Naive B cell (primary cell): Measurements from ENCODE around the gene TGFA. TPM values are rescaled to one million over a fixed set of nuclear protein-coding genes. Genes with fewer than 3 reads are reported as not detected.

Source experiments
- ATAC-seq, 2 donors: fragments of 150-1000 bp; cut with Tn5 transposase; 2 replicates each; pipeline ENCODE4 v1.10.0; 2021; ENCODE audit warnings: low read depth in 2 of 2, mild to moderate bottlenecking in 2 of 2, moderate library complexity in 2 of 2
- DNase-seq: peaks from one replicate; pipeline ENCODE4 v3.0.0; 2022
- H3K27ac Mint-ChIP-seq, 6 donors: one replicate each; pipeline ENCODE4 v1.8.0; 2020 to 2022; ENCODE audit warnings: mild to moderate bottlenecking in 6 of 6, mixed read lengths in 6 of 6, moderate library complexity in 5 of 6, inconsistent platforms in 2 of 6
- H3K27me3 Mint-ChIP-seq, 3 donors: one replicate each; pipeline ENCODE4 v1.8.0; 2021 to 2022; ENCODE audit warnings: mixed read lengths in 3 of 3, mild to moderate bottlenecking in 1 of 3
- H3K36me3 Mint-ChIP-seq, 2 donors: one replicate each; pipeline ENCODE4 v1.8.0; 2020 to 2022; ENCODE audit warnings: mixed read lengths in 2 of 2, inconsistent platforms in 1 of 2, mild to moderate bottlenecking in 1 of 2
- H3K4me1 Mint-ChIP-seq, 3 donors: one replicate each; pipeline ENCODE4 v1.8.0; 2020 to 2022; ENCODE audit warnings: mixed read lengths in 3 of 3, inconsistent platforms in 1 of 3, mild to moderate bottlenecking in 1 of 3, moderate library complexity in 1 of 3
- H3K4me3 Mint-ChIP-seq, 8 donors: one replicate each; pipeline ENCODE4 v1.8.0; 2020 to 2022; ENCODE audit warnings: mild to moderate bottlenecking in 8 of 8, mixed read lengths in 8 of 8, moderate library complexity in 8 of 8, inconsistent platforms in 2 of 8
- H3K9me3 Mint-ChIP-seq, 7 donors: one replicate each; pipeline ENCODE4 v1.8.0; 2020 to 2022; ENCODE audit warnings: mixed read lengths in 7 of 7, mild to moderate bottlenecking in 5 of 7, inconsistent platforms in 2 of 7, moderate library complexity in 1 of 7
- polyA plus RNA-seq, 6 donors: library from polyadenylated mRNA; unstranded; fragments of 300-500 nt; fragmentation: Illumina TruSeq; gene quantifications; one replicate each; pipeline ENCODE4 v1.2.3, GENCODE V29; 2021; ENCODE audit warnings: low read depth in 6 of 6

TGFA gene
- polyA plus RNA-seq, 6 donors from 2014 or later, result not detected

DNA sequence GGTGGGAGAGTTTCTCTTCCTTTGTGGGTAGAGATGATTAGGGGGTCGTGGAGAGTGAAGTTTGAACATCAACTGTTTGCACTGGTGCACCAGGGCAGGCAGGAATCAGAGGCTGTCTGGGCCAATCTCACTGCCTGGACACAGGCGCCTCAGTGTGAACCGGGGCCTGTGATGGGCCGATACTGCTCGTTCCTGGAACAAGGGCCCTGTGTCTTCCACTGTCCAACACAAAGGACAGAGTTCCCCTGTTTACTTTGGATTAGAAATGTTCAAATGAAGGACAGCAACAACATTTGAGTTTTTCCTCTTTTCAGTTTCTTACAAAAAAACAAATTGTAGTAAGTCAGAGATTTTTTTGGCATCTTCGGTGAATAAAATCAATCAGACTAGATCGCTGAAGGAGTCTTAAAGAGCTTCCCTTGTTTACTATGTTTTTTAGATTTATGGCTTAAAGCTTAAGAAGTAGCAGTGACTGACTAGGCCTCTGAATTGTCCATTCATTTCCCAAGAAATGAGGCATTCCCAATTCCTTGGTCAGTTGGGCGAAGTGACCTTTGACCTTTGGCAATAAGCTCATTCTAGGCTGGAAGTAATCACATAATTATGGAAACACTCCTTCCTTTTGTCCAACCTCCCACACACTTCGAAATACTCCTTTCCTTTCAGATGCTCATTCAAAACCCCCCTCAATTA, 11.6 kb upstream of the TGFA start:
- Mint-ChIP-seq H3K9me3 (peaks cover 0 to 3% (median 0%) of the 10 kb centered on the region in 7 donors), H3K36me3 (no peaks in the 10 kb centered on the region), H3K4me1 (no peaks in the 10 kb centered on the region), H3K27ac (no peak overlapping the region), H3K27me3 (peaks cover 18 to 27% (median 18%) of the 10 kb centered on the region in 3 donors), H3K4me3 (no peak overlapping the region)
- ATAC-seq (no peak), DNase-seq (no peak)

DNA sequence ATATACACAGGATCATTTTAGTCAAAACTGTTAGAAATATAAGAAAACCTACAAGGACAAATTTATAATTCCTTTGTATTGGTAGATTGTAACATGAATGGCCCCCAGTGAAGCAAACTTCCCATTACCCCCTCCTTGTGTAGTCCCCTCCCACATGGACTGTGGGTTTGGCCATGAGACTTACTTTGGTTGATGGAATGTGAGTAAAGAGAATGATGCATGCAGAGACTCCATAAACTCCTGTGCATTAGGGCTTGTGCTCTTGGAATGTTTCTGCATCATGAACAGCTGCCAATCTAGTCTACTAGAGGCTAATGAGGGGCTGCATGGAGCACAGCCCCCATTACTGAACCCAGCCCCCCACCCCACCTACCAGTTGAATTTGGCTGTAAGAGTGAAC, 8.3 kb upstream of the TGFA start:
- DNase-seq (no peak), ATAC-seq (no peak)
- H3K9me3 Mint-ChIP-seq, result peaks cover 0 to 3% (median 0%) of the 10 kb centered on the region in 7 donors
- H3K4me1 Mint-ChIP-seq, result no peaks in the 10 kb centered on the region
- H3K4me3 Mint-ChIP-seq, result no peak overlapping the region
- no peak overlapping the region for H3K27ac Mint-ChIP-seq
- no peaks in the 10 kb centered on the region for H3K36me3 Mint-ChIP-seq
- peaks cover 33 to 46% (median 43%) of the 10 kb centered on the region in 3 donors for H3K27me3 Mint-ChIP-seq

DNA sequence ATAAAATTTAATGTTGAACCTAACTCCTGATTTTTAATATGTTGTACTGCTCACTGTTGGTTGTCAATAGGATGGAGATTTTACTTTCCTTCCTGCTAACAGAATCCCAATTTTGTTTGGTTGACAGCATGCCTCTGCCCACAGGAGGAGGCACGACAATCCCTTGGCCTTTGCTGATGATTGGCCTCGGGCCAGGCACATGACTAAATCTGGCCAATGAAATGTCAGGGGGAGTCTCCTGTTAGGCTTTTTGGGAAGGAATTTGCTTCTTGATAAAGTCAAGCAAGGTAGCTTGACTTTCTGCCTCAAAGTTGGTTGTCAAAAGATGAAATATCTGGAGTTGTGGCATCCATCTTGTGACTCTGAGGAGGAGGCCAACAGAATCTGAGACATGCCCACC, 6.8 kb upstream of the TGFA start:
- Mint-ChIP-seq H3K36me3 (no peaks in the 10 kb centered on the region), H3K27ac (no peak overlapping the region), H3K4me3 (no peak overlapping the region), H3K9me3 (peaks cover 0 to 3% (median 0%) of the 10 kb centered on the region in 7 donors), H3K27me3 (peaks cover 44 to 47% (median 47%) of the 10 kb centered on the region in 3 donors), H3K4me1 (no peaks in the 10 kb centered on the region)
- no peak for DNase-seq
- ATAC-seq, result no peak

DNA sequence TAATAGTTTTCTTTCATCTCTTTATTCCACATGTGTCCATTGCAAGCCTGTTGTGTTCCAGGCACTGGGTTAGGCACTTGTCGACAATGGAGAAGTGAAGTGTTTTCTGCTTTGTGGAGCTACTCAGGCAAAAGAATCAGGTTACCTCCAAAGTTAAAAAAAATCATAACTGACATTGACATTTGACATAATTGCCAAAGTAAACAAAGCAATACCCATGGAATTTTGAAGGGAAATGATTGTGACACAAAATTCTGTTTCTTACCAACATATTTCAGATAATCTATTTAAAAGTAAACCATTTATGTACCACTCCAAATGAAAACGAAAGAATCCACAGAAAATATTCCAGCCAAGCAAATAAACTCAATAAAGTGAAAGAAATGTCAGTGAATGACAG, 6.4 kb upstream of the TGFA start:
- Mint-ChIP-seq H3K27me3 (peaks cover 46 to 50% (median 49%) of the 10 kb centered on the region in 3 donors), H3K9me3 (peaks cover 0 to 3% (median 0%) of the 10 kb centered on the region in 7 donors), H3K4me1 (peaks cover 0 to under 1% (median under 1%) of the 10 kb centered on the region in 3 donors), H3K36me3 (no peaks in the 10 kb centered on the region), H3K4me3 (no peak overlapping the region), H3K27ac (no peak overlapping the region)
- ATAC-seq (no peak), DNase-seq (no peak)

DNA sequence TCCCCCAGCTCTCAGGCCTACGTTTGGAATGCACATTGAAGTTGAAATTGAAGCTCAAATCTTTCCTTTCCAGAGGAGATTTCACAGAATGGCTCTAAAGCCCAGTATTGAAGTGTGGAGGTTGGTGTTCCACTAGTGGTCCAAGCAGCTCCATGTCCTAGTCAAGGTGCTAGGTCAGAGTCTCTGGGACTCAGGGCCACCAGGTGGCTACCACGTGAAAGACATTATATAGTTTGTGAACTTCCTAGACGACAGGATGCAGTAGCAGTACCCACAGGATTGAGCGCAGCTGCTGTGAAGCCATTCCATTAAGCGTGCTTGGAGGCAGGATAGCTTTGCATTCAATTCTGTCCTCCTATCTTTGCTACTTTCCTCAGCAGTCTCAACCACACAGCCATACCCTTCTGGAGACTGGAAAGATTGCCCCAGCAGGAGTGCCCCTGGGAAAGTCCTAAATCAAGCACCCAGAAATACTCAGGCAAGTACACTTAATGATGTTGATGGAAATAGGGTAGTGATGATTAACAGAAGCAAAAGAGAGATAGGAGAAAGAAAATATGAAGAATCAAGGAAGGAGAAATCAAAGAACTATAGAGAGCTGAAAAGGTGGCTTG, 4.7 kb upstream of the TGFA start:
- H3K9me3 Mint-ChIP-seq, result peaks cover 0 to 3% (median 0%) of the 10 kb centered on the region in 7 donors
- peaks cover 55 to 63% (median 56%) of the 10 kb centered on the region in 3 donors for H3K27me3 Mint-ChIP-seq
- no peak overlapping the region for H3K4me3 Mint-ChIP-seq
- H3K4me1 Mint-ChIP-seq, result peaks cover 3 to 12% (median 10%) of the 10 kb centered on the region in 3 donors
- H3K27ac Mint-ChIP-seq, result no peak overlapping the region
- ATAC-seq (no peak), DNase-seq (no peak)
- H3K36me3 Mint-ChIP-seq, result no peaks in the 10 kb centered on the region

DNA sequence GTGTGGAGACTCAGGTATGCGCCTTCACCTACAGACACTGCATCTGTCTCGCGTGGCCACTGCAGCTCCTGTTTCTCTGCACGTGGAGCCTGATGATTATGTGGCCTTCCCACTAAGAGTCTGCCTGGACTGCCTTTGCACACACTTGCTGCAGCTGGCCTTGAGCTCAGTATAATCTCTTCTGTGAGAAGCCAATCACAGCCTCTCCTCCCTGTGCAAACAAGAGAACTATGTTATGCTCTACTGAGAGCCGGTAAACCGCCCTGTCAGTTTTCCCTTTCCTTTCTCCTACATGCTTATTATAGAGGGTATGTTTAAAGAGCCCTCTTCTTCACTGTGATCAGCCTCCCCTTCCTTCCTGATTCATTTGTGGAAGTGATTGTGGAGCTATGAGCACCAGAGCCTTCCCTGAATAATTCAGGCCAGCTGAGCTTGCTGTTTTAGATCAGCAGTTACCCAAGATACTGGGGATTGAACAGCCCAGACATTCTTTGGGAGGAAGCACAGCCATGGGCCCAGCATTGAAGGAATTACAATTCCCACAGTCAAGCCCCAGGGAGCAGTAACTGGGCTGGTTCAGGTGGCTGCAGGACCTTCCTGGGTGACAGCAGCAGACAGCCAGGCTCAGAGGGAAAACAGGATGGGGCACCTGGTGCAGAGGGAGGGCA, 3.7 kb upstream of the TGFA start:
- Mint-ChIP-seq H3K36me3 (no peaks in the 10 kb centered on the region), H3K27ac (no peak overlapping the region), H3K4me1 (peaks cover 11 to 22% (median 20%) of the 10 kb centered on the region in 3 donors), H3K4me3 (peak overlapping the region in 1 of 8 donors; percentile 51), H3K27me3 (peaks cover 65 to 73% (median 66%) of the 10 kb centered on the region in 3 donors), H3K9me3 (peaks cover 0 to 3% (median 0%) of the 10 kb centered on the region in 7 donors)
- ATAC-seq (no peak), DNase-seq (no peak)

DNA sequence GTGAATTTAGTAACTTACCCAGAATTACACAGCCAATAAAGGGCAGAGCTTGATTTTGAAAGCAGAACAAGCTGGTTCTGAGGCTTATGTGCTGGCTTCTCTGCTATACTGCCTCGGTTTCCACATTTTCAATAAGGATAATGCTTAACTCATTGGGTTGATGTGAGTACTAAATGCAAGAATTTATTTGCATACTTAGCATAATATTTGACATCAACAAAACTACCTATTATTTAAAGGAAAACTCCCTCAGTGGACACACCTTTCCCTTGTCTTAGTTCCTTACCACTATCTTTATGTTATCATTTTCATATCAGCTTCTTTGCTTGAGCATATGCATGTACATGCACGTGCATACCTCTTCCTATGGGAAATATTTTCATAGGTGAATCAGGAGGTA, 3.0 kb upstream of the TGFA start:
- Mint-ChIP-seq H3K27me3 (peaks cover 66 to 73% (median 72%) of the 10 kb centered on the region in 3 donors), H3K36me3 (no peaks in the 10 kb centered on the region), H3K27ac (no peak overlapping the region), H3K4me3 (peak overlapping the region in 1 of 8 donors; percentile 51), H3K9me3 (peaks cover 0 to 3% (median 0%) of the 10 kb centered on the region in 7 donors), H3K4me1 (peaks cover 11 to 23% (median 22%) of the 10 kb centered on the region in 3 donors)
- DNase-seq (no peak), ATAC-seq (no peak)

DNA sequence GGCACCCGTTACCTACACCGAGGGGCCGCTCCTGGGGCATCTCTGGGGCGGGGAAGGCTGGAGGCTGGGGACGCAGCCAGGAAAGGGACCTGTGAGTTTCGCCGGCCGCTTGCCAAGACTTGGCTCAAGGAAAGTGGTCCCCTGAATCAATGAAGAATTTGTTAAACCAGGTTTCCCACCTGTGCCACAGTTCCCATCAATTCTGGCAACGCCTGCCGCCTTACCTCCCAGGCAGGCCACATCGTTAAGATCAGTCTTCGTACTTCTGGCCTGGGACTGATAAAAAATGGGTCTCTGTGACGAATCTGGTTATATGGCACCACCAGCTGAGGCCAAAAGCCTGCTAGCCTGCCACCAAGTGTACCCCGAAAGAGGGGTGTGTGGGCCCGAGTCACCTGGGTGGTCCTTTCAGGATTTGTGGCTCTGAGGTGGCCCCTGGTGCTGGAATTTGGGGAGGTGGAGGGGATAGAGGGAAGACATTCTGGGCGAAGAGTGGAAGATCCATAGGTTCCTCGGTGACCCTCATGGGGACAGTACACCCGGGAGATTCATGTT, 789 bp upstream of the TGFA start:
- DNase-seq (no peak), ATAC-seq (no peak)
- H3K4me1 Mint-ChIP-seq, result peaks cover 11 to 23% (median 22%) of the 10 kb centered on the region in 3 donors
- peaks cover 68 to 79% (median 69%) of the 10 kb centered on the region in 3 donors for H3K27me3 Mint-ChIP-seq
- H3K27ac Mint-ChIP-seq, result peak overlapping the region in 1 of 6 donors; percentile 78
- H3K36me3 Mint-ChIP-seq, result no peaks in the 10 kb centered on the region
- H3K4me3 Mint-ChIP-seq, result peak overlapping the region; percentile 58 to 90 (median 80)
- no peaks in the 10 kb centered on the region for H3K9me3 Mint-ChIP-seq

DNA sequence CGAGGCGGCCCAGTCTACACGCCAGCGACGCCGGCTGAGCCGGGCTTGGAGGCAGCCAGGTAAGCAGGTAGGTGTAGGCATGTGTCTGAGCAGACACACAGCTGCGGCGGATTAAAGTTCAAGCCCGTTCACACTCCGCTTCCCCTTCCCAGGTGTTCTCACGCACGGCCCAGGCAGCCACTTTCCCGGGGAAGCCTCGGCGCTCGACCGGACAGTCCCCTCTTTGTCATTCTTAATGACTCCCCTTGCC, 367 bp downstream of the TGFA start:
- H3K27ac Mint-ChIP-seq, result peak overlapping the region in 3 of 6 donors; percentile 82 to 90 (median 88)
- peaks cover 11 to 23% (median 22%) of the 10 kb centered on the region in 3 donors for H3K4me1 Mint-ChIP-seq
- H3K4me3 Mint-ChIP-seq, result peak overlapping the region; percentile 74 to 91 (median 86)
- no peaks in the 10 kb centered on the region for H3K36me3 Mint-ChIP-seq
- ATAC-seq (peak; percentile 24 to 36), DNase-seq (no peak)
- peaks cover 63 to 74% (median 65%) of the 10 kb centered on the region in 3 donors for H3K27me3 Mint-ChIP-seq
- no peaks in the 10 kb centered on the region for H3K9me3 Mint-ChIP-seq

DNA sequence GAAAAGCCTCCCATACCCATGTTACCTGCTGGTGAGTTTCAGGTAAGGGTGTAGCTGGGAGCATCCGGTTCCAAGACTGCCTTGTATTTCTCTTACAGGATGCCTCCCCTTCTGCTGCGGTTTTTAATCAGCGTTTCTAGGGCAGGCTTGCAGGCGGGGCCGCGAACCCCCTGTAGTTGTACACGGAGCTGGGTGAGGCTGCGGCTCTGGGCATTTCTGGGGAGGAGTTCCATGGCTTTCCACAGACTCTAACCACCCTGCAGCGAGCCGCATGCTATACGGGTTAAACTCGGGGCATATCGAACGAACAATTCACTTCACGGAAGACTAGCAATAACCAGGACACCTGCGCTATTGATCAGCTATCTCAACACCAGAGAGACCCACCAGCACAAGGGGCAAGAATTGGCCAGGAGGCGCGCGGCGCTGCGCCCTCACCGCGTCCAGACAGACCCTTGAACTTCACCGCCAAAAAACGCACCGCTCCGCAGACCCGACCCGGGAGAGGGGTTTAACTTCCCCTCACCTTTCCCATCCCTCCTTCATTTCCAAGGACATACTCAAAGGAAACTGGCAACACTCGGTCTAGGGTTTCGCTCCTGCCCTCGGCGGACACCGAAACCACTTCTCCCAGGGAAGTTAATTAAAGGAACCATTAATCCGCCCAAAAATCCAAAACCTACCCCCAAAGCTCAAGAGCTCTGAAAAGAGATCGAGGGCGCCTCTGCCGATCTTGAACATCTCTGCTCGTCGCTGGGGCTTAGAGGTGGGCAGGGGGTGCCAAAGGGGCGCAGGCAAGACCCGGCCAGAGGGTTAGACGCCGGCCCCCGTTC, 909 bp downstream of the TGFA start:
- H3K36me3 Mint-ChIP-seq, result no peaks in the 10 kb centered on the region
- ATAC-seq (no peak), DNase-seq (no peak)
- peaks cover 11 to 23% (median 22%) of the 10 kb centered on the region in 3 donors for H3K4me1 Mint-ChIP-seq
- H3K4me3 Mint-ChIP-seq, result peak overlapping the region; percentile 74 to 91 (median 86)
- peak overlapping the region in 5 of 6 donors; percentile 39 to 94 (median 69) for H3K27ac Mint-ChIP-seq
- no peaks in the 10 kb centered on the region for H3K9me3 Mint-ChIP-seq
- H3K27me3 Mint-ChIP-seq, result peaks cover 61 to 68% (median 65%) of the 10 kb centered on the region in 3 donors

DNA sequence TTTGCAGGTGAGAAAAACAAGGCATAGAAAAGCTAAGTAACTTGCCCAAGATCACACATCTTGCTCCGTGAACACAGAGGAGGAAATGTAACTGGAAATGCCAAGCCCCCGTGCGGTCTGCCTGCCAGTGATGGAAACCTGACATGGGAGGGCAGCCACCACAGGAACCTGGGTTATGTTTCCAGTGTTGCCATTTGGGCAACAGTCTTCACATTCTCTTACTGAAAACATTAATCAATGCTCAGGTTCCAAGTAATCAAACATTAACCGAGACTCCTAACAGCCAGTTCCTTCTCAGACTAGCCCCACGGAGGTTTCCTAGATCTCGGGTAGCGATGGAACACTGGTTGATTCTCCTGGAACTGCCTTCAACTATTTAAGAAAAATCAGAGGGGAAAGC, 2.5 kb downstream of the TGFA start:
- DNase-seq, result no peak
- no peak for ATAC-seq
- Mint-ChIP-seq H3K4me1 (peaks cover 11 to 23% (median 22%) of the 10 kb centered on the region in 3 donors), H3K9me3 (no peaks in the 10 kb centered on the region), H3K4me3 (peak overlapping the region in 2 of 8 donors; percentile 73 to 74), H3K27me3 (peaks cover 49 to 56% (median 53%) of the 10 kb centered on the region in 3 donors), H3K36me3 (no peaks in the 10 kb centered on the region), H3K27ac (no peak overlapping the region)

DNA sequence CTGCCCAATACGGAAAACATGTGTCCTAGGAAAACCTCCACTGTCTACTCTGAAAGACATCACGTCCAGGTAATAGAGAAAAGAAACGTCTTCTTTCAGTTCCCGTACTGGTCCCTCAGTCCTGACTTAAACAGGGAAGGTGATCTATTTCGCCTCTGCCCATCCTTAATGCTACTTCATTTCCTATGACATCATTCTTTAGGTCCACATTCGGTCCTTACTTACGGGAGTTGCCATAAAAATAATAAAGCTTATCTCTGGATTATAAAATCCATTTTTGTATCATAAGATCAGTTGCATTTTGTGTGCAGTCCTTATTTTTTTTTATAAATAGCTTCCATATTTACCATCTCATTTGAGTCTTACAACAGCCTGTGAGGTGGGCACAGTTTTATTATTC, 3.7 kb downstream of the TGFA start:
- H3K36me3 Mint-ChIP-seq, result no peaks in the 10 kb centered on the region
- no peak overlapping the region for H3K27ac Mint-ChIP-seq
- H3K4me1 Mint-ChIP-seq, result peaks cover 11 to 22% (median 21%) of the 10 kb centered on the region in 3 donors
- H3K4me3 Mint-ChIP-seq, result no peak overlapping the region
- H3K9me3 Mint-ChIP-seq, result no peaks in the 10 kb centered on the region
- no peak for ATAC-seq
- peaks cover 46 to 52% (median 52%) of the 10 kb centered on the region in 3 donors for H3K27me3 Mint-ChIP-seq
- no peak for DNase-seq
